Ishikawa (cell line): Measurements from ENCODE around the gene ZNF662.

Source experiments
- CEBPB ChIP-seq: IDR thresholded peaks from 2 replicates; pipeline ENCODE4 v1.6.1; 2012
- CREB1 ChIP-seq: IDR thresholded peaks from 2 replicates; pipeline ENCODE4 v1.6.1; 2012; ENCODE audit warnings: low read depth
- EGR1 ChIP-seq: IDR thresholded peaks from 2 replicates; pipeline ENCODE4 v1.6.1; 2012
- EP300 ChIP-seq: IDR thresholded peaks from 2 replicates; pipeline ENCODE4 v1.6.1; 2012; ENCODE audit warnings: borderline replicate concordance
- FOXM1 ChIP-seq: IDR thresholded peaks from 2 replicates; pipeline ENCODE4 v1.6.1; 2012; ENCODE audit warnings: low read depth, borderline replicate concordance
- NFIC ChIP-seq: IDR thresholded peaks from 2 replicates; pipeline ENCODE4 v1.6.1; 2012
- RAD21 ChIP-seq: IDR thresholded peaks from 2 replicates; pipeline ENCODE4 v1.6.1; 2012; ENCODE audit warnings: low read depth
- TAF1 ChIP-seq: IDR thresholded peaks from 2 replicates; pipeline ENCODE4 v1.6.1; 2012; ENCODE audit warnings: low read depth, mild to moderate bottlenecking
- TCF12 ChIP-seq: IDR thresholded peaks from 2 replicates; pipeline ENCODE4 v1.6.1; 2012; ENCODE audit warnings: low read depth
- TEAD4 ChIP-seq: IDR thresholded peaks from 2 replicates; pipeline ENCODE4 v1.6.1; 2012
- YY1 ChIP-seq: IDR thresholded peaks from 2 replicates; pipeline ENCODE4 v1.6.1; 2012; ENCODE audit warnings: low read depth
- ZBTB7A ChIP-seq: IDR thresholded peaks from 2 replicates; pipeline ENCODE4 v1.6.1; 2012; ENCODE audit warnings: low read depth
- TF ChIP-seq, protein P1 (sequence below): IDR thresholded peaks from 2 replicates; pipeline ENCODE4 v1.6.1; 2012
- TF ChIP-seq, protein P2 (sequence below): IDR thresholded peaks from 2 replicates; pipeline ENCODE4 v1.6.1; 2012; ENCODE audit warnings: low read depth, mild to moderate bottlenecking
- TF ChIP-seq, protein P3 (sequence below): IDR thresholded peaks from 2 replicates; pipeline ENCODE4 v1.6.1; 2012

ZNF662 gene

GRCh38 chr3:42891042-42891441 lies 14.9 kb upstream of the ZNF662 start:
- TF ChIP-seq EP300 (no peak), FOXM1 (no peak), TAF1 (no peak), TEAD4 (0 out of 2 replicates have a peak, but pooled peaks have one; percentile 14), TCF12 (no peak)

GRCh38 chr3:42892169-42892568 lies 13.8 kb upstream of the ZNF662 start:
- TF ChIP-seq ZBTB7A (no peak), CREB1 (no peak), NFIC (no peak), TEAD4 (no peak), FOXM1 (no peak)
- TF ChIP-seq, protein P1, sequence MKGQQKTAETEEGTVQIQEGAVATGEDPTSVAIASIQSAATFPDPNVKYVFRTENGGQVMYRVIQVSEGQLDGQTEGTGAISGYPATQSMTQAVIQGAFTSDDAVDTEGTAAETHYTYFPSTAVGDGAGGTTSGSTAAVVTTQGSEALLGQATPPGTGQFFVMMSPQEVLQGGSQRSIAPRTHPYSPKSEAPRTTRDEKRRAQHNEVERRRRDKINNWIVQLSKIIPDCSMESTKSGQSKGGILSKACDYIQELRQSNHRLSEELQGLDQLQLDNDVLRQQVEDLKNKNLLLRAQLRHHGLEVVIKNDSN = no peak
- TF ChIP-seq, protein P2, sequence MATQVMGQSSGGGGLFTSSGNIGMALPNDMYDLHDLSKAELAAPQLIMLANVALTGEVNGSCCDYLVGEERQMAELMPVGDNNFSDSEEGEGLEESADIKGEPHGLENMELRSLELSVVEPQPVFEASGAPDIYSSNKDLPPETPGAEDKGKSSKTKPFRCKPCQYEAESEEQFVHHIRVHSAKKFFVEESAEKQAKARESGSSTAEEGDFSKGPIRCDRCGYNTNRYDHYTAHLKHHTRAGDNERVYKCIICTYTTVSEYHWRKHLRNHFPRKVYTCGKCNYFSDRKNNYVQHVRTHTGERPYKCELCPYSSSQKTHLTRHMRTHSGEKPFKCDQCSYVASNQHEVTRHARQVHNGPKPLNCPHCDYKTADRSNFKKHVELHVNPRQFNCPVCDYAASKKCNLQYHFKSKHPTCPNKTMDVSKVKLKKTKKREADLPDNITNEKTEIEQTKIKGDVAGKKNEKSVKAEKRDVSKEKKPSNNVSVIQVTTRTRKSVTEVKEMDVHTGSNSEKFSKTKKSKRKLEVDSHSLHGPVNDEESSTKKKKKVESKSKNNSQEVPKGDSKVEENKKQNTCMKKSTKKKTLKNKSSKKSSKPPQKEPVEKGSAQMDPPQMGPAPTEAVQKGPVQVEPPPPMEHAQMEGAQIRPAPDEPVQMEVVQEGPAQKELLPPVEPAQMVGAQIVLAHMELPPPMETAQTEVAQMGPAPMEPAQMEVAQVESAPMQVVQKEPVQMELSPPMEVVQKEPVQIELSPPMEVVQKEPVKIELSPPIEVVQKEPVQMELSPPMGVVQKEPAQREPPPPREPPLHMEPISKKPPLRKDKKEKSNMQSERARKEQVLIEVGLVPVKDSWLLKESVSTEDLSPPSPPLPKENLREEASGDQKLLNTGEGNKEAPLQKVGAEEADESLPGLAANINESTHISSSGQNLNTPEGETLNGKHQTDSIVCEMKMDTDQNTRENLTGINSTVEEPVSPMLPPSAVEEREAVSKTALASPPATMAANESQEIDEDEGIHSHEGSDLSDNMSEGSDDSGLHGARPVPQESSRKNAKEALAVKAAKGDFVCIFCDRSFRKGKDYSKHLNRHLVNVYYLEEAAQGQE = no peak

GRCh38 chr3:42892807-42893206 lies 13.1 kb upstream of the ZNF662 start:
- TF ChIP-seq, protein P2 = no peak
- TF ChIP-seq, protein P1 = no peak
- TF ChIP-seq, protein P3, sequence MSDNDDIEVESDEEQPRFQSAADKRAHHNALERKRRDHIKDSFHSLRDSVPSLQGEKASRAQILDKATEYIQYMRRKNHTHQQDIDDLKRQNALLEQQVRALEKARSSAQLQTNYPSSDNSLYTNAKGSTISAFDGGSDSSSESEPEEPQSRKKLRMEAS = no peak
- TF ChIP-seq YY1 = no peak
- no peak for TF ChIP-seq TCF12
- no peak for TF ChIP-seq EGR1
- TF ChIP-seq NFIC = no peak
- no peak for TF ChIP-seq TAF1
- no peak for TF ChIP-seq ZBTB7A
- no peak for TF ChIP-seq RAD21
- no peak for TF ChIP-seq FOXM1
- no peak for TF ChIP-seq EP300
- TF ChIP-seq CEBPB = no peak
- TF ChIP-seq TEAD4 = no peak
- TF ChIP-seq CREB1 = no peak

DNA sequence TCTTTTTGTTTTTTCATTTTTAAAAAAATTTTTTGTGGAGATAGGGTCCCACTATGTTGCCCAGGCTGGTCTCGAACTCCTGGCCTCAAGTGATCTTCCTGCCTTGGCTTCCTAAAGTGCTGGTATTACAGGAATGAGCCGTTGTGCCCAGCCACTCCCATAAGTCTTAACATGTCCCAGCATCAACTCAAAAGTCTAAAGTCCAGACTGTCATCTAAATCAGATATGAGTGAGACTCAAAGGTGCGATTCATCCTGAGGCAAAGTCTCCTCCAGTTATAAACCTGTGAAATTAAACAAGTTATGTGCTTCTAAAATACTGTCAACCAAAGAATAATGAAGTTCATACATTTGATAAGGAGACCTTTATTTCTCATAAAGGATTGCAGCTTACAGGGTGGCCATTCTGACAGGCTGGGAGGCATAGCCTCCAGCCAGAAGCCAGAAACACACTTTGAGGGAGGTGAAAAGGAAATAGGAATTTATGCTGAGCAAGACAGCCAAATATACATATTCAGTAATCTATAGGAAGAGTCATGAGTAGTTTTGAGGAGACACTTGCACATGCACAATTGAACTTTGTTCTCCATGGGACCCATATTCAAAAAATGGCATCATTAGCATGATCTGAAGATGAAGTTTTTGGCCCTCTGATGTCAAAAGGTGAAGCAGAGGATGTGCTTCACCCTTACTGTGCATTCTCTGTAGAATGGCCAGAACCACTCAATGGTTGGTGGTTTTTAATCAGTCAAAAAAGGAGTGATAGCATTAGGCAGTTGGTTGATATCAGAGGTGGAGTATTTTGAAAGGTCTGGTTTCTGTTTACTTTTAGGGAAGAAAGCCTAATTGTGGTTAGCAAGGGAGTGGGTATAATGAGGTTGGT lies 11.0 kb upstream of the ZNF662 start:
- no peak for TF ChIP-seq CEBPB
- TF ChIP-seq, protein P2 = no peak
- no peak for TF ChIP-seq CREB1
- TF ChIP-seq EGR1 = no peak
- TF ChIP-seq TEAD4 = no peak
- no peak for TF ChIP-seq TCF12
- TF ChIP-seq TAF1 = no peak
- TF ChIP-seq YY1 = no peak
- TF ChIP-seq, protein P3 = no peak
- no peak for TF ChIP-seq RAD21
- no peak for TF ChIP-seq NFIC
- no peak for TF ChIP-seq ZBTB7A
- no peak for TF ChIP-seq FOXM1
- TF ChIP-seq EP300 = no peak
- TF ChIP-seq, protein P1 = no peak
